ENCODE measurements around the gene SLC39A2.
"Not testable (repeated sequence)": the region's sequence is repeated elsewhere in the genome, so short reads cannot be mapped to it uniquely, and the experiment has no call there.

SLC39A2 gene

DNA sequence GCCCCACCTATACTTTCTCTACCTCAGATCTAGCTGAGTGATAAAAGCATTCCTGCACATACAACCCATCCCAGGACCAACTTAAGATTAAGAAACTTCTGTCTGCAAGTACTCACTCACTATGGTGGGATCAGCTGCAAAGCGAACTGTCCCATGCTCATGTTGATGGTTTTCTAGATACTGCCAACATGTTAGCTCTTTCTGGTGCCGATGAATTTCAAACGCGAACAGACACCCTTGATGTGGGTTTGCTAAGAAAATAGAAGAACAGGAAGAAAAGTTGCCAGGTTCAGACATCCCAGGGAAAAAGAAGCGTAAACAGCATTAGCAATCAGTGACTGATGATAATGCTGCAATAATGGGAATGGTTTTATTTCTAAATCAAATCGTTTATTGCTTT is 1.5 kb upstream of the SLC39A2 start:
- DNase-seq, result no peak

DNA sequence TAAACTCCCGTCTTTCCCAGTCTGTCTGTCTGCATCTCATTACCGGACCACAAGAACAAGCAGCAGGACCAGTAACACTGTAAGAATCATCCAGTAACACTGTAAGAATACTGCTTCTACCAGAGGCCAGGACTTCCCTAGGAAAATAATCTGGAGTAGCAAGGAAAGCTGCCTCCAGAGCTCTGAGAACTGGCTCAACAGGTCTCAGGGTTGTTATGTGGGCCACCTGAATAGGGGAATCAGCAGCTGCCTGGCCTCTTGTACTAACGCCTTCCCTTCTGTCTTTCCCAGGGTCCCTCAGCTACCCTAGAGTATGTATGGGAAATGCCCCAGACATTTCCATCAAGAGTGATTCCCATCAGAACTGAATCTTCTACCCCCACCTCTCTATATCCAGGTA is 954 bp upstream of the SLC39A2 start:
- DNase-seq, result no peak

- DNase-seq, result no peak
Measured at GRCh38 chr14:20999591-20999990, 498 bp downstream of the SLC39A2 start.

GRCh38 chr14:21001218-21001617 is 2.1 kb downstream of the SLC39A2 start:
- DNase-seq, result no peak

DNA sequence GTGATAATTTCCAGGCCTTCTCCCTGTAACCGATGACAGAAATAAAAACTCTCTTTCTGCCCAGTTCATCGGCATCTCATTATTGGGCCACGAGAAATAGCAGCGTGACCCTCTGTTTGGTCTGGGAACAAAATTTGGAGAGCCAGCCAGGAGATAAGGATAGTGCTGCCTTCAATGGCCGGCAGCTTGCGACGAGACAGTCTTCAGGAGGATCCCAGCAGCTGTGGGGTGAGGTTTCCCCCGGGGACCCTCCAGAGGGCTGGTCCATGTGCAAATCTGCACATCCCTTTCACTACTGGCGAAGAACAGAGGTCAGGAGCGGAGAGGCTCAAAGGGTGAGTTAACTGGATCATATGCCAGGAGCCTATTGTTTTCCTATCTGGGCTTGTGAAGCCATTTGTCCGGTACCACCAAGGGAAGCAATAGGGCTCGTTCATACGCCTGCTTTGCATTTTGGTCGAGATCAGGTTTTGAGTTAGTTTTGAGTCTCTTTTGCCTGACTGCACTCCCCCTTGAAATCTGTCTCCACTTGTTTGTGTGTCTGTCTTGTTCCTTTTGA is 4.8 kb downstream of the SLC39A2 start:
- no peak for DNase-seq

DNA sequence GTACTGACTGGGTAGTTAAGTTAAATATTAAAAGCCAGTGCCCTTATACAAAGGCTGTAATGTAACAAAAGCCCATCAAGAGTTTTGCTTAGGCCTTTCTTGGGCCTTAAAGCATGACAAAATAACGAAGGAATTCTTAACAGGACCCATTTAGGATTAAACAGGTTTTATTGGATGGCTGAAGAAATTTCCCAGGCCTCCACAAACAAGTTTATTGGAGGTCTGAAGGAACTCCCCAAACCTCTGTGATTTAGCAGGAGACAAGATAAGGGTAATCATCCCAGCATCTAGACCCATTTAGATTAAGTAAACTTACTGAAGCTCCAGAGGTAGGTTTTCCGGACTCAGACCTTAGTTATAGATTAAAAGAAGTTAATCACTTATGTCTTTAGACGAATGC is 10.6 kb downstream of the SLC39A2 start:
- not testable (repeated sequence) for DNase-seq

- DNase-seq, result no peak
Measured at GRCh38 chr14:21011136-21011535, 12.0 kb downstream of the SLC39A2 start.

DNA sequence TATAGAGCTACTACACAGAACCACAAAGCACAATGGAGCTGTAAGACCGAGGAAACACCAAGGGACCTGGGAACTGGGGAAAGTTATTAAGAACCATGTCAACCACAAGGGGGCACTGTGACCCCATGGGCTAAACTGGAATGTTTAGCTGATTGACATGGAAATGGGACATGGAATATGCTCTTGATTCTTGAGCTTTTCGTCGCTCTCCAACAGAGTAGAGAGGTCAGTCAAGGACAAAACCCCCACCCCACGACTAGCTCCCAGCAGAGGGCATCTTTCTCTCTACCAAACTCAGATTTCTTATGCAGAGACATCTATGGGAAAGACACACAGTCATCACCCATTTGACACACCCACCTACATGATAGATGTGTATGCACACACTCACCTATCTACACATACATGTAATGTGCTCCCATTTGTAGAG is 15.7 kb downstream of the SLC39A2 start:
- peak; percentile 59 to 75 for DNase-seq

DNA sequence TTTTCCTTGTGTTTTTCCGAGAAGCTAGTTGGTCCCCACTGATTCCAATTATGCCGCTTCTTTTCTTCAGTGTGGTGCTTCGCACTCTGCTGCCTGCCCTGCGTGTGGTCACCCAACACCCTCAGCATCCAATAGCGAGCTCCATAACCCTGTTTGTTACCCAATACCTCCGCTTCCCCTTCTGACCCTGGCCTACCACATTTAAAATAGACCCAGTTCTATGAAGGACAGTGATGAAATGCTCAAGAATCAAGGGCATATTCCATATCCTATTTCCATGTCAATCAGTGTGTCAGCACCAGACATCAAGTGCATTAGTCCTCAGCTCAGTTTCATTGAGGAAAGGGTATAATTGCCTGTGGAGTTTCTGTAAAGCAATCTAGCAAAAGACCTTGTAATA is 16.2 kb downstream of the SLC39A2 start:
- no peak for DNase-seq

DNA sequence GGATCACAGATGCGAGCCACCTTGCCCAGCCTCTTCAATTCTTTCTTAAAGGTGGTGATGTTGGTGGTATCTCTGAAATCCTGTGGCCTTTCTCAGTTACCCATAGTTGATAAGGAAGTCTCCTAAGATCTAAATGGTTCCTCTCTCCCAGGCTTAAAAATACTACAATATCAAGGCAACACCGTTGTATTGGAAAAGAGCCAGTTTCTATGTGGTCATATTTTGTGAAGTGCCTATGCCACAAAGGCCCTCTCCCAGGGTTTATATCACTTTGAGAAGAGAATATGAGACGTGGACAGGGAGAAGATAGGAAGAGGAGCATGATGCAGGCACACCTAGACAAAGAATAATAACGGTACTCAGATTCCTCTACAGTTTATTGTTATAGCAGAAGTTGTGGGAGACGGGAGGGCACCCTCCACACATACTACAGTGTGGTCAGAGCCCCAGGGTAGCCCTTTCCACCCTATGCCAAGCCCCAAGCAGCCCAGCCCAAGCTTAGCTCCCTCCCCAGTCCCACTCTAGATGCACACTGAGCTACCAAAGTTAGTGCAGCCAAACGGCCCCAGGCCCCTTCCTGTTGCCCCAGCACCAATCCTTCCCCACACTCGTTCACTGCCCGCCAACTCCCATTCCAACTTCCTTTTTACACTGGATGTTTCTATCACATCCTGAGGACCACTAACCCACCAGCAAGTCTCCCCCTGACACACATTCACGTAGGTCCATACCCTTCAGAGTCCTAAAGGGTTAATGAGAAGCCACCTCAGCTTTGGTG is 17.5 kb downstream of the SLC39A2 start:
- DNase-seq, result no peak

GRCh38 chr14:21017528-21018245 is 18.6 kb downstream of the SLC39A2 start:
- DNase-seq, result no peak

DNA sequence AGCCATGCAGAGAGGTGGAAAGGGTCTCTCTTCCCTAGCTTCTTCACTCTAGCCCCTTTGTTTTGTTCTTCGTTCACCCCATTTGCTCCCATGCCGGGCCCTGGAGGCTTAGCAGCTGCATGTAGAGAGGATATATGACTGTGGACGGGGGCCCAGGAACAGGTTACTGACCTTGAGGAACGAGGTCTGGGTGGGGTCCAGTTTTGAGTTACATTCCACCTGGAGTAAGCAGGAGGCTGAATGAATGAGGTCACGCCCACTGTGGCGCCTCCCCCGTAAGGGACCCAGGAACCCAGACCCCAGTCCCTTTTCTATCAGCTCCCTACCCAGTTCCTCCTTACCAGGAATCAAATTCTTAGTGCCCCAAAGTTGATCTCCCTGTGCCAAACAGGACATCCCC is 19.2 kb downstream of the SLC39A2 start:
- no peak for DNase-seq

GRCh38 chr14:21018781-21019180 is 19.7 kb downstream of the SLC39A2 start:
- no peak for DNase-seq

- no peak for DNase-seq
Measured at GRCh38 chr14:21019366-21019765, 20.3 kb downstream of the SLC39A2 start.

GRCh38 chr14:21020977-21021545 is 22.0 kb downstream of the SLC39A2 start:
- DNase-seq, result no peak

DNA sequence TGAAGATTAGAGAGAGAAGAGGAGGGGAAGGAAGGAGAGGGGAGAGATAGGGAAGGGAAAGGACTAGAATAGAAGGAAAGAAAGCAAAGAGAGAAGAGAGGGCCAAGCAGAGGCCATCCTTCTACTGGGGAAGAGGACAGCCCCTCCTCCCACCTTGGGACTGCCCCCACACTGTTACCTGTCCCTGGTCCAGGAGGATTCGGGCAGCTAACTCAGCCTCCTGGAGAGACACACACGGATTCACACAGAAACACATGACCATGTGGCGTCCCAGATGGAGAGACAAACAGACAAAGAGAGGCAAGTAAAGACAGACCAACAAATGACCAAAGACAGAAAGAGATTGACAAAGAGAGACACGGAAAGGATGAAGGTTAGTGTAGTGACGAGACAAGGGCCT is 23.6 kb downstream of the SLC39A2 start:
- no peak for DNase-seq

DNA sequence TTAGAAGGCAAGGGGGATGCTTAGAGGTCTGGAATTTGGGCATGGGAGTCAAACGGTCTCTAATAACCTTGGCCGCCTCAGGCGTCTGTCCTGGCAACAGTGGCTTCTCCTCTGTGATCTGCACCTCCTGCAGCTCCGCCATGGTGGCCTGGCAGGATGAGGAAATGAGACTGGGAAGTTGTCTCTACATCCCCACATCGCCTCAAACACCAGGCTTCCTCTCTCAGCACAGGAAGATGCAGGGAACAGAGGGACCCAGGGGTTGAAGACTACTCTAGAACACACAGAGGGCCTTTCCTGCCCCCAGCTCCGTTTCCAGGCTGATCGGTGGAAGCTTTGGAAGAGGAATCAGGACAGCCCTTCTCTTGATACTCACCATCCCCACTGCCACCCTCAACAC is 24.1 kb downstream of the SLC39A2 start:
- DNase-seq, result no peak

GRCh38 chr14:21023817-21024584 is 24.9 kb downstream of the SLC39A2 start:
- no peak for DNase-seq

DNA sequence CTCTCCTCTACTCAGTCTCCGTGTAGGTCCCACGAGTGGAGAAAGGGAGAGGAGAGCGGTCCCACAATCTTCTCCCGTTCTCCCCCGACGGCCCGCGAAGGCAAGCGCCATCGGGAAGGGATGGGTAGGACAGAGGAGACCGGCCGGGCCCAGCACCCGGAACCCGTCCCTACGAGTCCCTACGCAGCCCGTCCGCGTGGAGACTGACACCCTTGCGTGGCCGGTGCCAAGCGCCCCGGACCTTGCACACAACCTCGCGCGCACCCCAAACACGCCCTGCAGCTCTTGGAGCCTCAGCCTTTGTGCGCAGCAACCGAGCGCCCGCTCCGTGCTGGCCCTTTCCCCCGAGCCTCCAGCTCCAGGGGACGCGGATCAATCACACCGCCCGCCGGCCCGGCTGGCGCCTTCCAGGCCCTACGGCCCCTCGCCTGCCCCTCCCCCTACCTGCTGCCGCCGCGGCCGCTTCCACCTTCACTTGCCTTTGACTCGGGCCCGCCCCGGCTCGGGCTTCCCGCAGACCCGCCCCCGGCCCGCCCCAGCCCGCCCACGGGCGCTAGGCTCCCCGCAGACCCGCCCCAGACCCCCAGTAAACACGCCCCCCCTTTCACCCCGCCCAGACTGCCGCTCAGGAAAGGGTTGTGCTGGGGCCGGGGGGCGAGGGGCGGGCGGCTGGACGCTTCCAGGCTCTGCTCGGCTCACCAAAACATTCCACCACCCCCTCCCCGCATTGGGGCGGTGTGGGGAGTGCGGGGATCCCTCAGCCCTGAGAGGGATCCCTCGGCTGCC is 25.7 kb downstream of the SLC39A2 start, which contains the start of gene NDRG2:
TSS of gene NDRG2 (minus strand) at position 477 of the 786 bp plus-strand sequence. CDS start 1,746 bp downstream, outside the sequence.
- no peak for DNase-seq

DNA sequence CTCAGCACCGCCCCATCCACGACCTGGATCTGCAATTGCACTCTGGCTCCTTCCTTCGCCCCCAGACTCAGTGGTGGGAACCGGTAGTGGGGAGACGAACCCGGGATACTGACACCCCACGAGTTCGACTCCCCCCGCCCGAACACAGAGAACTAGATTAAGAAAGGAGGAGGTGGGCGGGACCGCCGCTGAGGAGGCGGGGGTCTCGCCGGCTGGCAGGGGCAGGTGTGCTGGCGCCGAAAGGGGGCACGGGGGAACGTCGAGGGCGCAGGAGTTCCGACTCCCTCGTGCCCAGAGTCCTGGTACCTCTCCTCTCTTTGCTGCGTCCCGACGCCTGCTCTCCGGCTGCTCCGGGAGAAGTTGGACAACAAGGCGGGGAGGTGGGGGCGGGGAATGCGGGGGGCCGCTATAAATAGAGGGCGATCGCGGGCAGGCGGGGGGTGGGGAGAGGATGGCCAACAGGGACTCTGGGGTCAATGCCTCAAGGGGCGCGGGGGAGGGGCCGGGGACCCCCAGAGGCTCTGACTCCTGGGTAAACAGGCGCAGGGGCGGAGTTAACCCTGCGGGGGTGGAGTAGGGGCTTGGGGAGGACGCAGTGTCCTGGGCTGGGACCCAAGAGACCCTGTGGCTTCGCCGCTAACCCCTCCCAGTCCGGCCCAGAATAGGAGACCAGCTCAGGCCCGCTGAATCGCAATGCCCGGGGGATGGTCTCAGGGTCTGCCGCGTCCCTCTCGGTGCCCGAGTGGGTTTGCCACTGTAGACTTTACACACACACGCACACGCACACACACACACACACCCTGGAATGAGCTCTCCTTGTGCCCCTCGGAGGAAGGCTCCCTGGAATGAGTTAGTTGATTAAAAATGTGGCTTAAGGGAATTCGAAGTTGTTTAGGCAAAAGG is 26.5 kb downstream of the SLC39A2 start:
- no peak for DNase-seq

All from NCI-H1930 (cell line).